ENCODE results near the gene CST1.
A peak's percentile ranks its signal among the peaks of the same experiment; 100 is the strongest.
"Not testable (repeated sequence)": the region's sequence is repeated elsewhere in the genome, so short reads cannot be mapped to it uniquely, and the experiment has no call there.

CST1 gene

GRCh38 chr20:23750786-23751185 lies at the start of gene CST1:
TSS of gene CST1 (minus strand) at chr20:23750935. CDS start at chr20:23750866, 69 bp downstream.
- not testable (repeated sequence) for FAIRE-seq; DNase-seq (ENCODE audit: insufficient read length, low spot score)

GRCh38 chr20:23799216-23799847 lies 48.6 kb upstream of the CST1 start:
- FAIRE-seq; DNase-seq (ENCODE audit: insufficient read length, low spot score): not testable (repeated sequence)

GRCh38 chr20:23795526-23795925 lies 44.8 kb upstream of the CST1 start:
- FAIRE-seq, result no peak
- no peak for DNase-seq (ENCODE audit: insufficient read length, low spot score)

GRCh38 chr20:23794841-23795240 lies 44.1 kb upstream of the CST1 start:
- FAIRE-seq, result no peak
- no peak for DNase-seq (ENCODE audit: insufficient read length, low spot score)

GRCh38 chr20:23794065-23794464 lies 43.3 kb upstream of the CST1 start:
- no peak for FAIRE-seq
- no peak for DNase-seq (ENCODE audit: insufficient read length, low spot score)

GRCh38 chr20:23783447-23783846 lies 32.7 kb upstream of the CST1 start:
- DNase-seq (ENCODE audit: insufficient read length, low spot score) (no peak), FAIRE-seq (no peak)

- FAIRE-seq, result no peak
- DNase-seq (ENCODE audit: insufficient read length, low spot score), result peak; percentile 1
These were observed 31.7 kb upstream of the CST1 start for GRCh38 chr20:23782366-23782983.

- DNase-seq (ENCODE audit: insufficient read length, low spot score); FAIRE-seq: not testable (repeated sequence)
These were observed 27.9 kb upstream of the CST1 start for GRCh38 chr20:23778676-23779075.

- DNase-seq (ENCODE audit: insufficient read length, low spot score); FAIRE-seq: not testable (repeated sequence)
These were observed 26.6 kb upstream of the CST1 start for GRCh38 chr20:23777380-23777779.

- no peak for FAIRE-seq
- DNase-seq (ENCODE audit: insufficient read length, low spot score), result no peak
These were observed 25.5 kb upstream of the CST1 start for GRCh38 chr20:23776067-23776771.

GRCh38 chr20:23774081-23774480 lies 23.3 kb upstream of the CST1 start:
- FAIRE-seq (no peak), DNase-seq (ENCODE audit: insufficient read length, low spot score) (no peak)

- no peak for FAIRE-seq
- no peak for DNase-seq (ENCODE audit: insufficient read length, low spot score)
These were observed 22.8 kb upstream of the CST1 start for GRCh38 chr20:23773579-23773978.

- no peak for DNase-seq (ENCODE audit: insufficient read length, low spot score)
- FAIRE-seq, result no peak
These were observed 22.4 kb upstream of the CST1 start for GRCh38 chr20:23773127-23773526.

GRCh38 chr20:23772074-23772473 lies 21.3 kb upstream of the CST1 start:
- DNase-seq (ENCODE audit: insufficient read length, low spot score), result no peak
- FAIRE-seq, result no peak

GRCh38 chr20:23770384-23770783 lies 19.6 kb upstream of the CST1 start:
- no peak for FAIRE-seq

GRCh38 chr20:23768520-23768919 lies 17.8 kb upstream of the CST1 start:
- not testable (repeated sequence) for DNase-seq (ENCODE audit: insufficient read length, low spot score); FAIRE-seq

More at GRCh38 chr20:23770384-23770783, 19.6 kb upstream of the CST1 start:
- DNase-seq (ENCODE audit: insufficient read length, low spot score), result no peak

- DNase-seq (ENCODE audit: insufficient read length, low spot score) (no peak), FAIRE-seq (no peak)
These were observed 15.8 kb upstream of the CST1 start for GRCh38 chr20:23766531-23766930.

GRCh38 chr20:23765578-23765977 lies 14.8 kb upstream of the CST1 start:
- no peak for DNase-seq (ENCODE audit: insufficient read length, low spot score)
- FAIRE-seq, result no peak

GRCh38 chr20:23764630-23765029 lies 13.9 kb upstream of the CST1 start:
- not testable (repeated sequence) for FAIRE-seq; DNase-seq (ENCODE audit: insufficient read length, low spot score)

- FAIRE-seq, result no peak
- DNase-seq (ENCODE audit: insufficient read length, low spot score), result no peak
These were observed 12.6 kb upstream of the CST1 start for GRCh38 chr20:23763345-23763744.

GRCh38 chr20:23759306-23759940 lies 8.7 kb upstream of the CST1 start:
- FAIRE-seq (no peak), DNase-seq (ENCODE audit: insufficient read length, low spot score) (no peak)
